Measurements from ENCODE around the gene ZNF608.

ZNF608 gene

GRCh38 chr5:124738681-124739633 lies 7.5 kb downstream of the ZNF608 start:
- in situ Hi-C loops (cut with MboI; ENCODE audit: low sequenced_read_pairs): no loop called here

GRCh38 chr5:124737651-124738050 lies 8.8 kb downstream of the ZNF608 start:
- in situ Hi-C loops (cut with MboI; ENCODE audit: low sequenced_read_pairs): no loop called here

GRCh38 chr5:124736805-124737188 lies 9.6 kb downstream of the ZNF608 start:
- in situ Hi-C loops (cut with MboI; ENCODE audit: low sequenced_read_pairs): no loop called here

- in situ Hi-C loops (cut with MboI; ENCODE audit: low sequenced_read_pairs): no loop called here
These were observed 10.2 kb downstream of the ZNF608 start for GRCh38 chr5:124736082-124736804.

- in situ Hi-C loops (cut with MboI; ENCODE audit: low sequenced_read_pairs): no loop called here
These were observed 11.1 kb downstream of the ZNF608 start for GRCh38 chr5:124735169-124735858.

DNA sequence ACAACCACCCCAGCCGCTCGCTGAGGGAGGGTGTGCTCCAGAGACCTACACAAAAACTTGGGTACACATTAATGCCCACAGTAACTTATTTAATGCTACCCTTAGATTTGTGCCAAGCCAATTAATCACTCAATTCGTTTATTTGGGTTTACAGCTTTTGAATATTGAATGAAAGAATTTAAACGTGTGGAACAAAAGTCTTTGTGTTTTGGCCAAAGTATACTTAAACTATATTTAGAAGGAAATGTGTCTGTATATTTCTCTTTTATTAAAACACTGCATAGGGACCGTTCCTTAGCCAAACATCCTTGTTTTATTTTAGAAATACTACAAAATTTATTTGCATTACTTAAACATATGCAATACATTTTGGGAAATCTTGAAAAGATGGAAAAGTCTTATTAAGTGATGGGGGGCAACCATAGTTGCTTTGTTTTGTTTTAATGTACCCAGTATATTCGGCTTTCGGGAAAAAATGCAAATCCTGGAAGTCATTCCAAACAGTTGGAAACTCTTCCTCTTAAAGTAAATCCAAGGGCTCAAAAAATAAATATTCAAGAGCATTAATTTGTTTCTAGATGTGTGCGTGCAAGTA lies 11.8 kb downstream of the ZNF608 start:
- in situ Hi-C loops (cut with MboI; ENCODE audit: low sequenced_read_pairs): no loop called here

GRCh38 chr5:124733329-124733650 lies 13.1 kb downstream of the ZNF608 start:
- in situ Hi-C loops (cut with MboI; ENCODE audit: low sequenced_read_pairs): no loop called here

DNA sequence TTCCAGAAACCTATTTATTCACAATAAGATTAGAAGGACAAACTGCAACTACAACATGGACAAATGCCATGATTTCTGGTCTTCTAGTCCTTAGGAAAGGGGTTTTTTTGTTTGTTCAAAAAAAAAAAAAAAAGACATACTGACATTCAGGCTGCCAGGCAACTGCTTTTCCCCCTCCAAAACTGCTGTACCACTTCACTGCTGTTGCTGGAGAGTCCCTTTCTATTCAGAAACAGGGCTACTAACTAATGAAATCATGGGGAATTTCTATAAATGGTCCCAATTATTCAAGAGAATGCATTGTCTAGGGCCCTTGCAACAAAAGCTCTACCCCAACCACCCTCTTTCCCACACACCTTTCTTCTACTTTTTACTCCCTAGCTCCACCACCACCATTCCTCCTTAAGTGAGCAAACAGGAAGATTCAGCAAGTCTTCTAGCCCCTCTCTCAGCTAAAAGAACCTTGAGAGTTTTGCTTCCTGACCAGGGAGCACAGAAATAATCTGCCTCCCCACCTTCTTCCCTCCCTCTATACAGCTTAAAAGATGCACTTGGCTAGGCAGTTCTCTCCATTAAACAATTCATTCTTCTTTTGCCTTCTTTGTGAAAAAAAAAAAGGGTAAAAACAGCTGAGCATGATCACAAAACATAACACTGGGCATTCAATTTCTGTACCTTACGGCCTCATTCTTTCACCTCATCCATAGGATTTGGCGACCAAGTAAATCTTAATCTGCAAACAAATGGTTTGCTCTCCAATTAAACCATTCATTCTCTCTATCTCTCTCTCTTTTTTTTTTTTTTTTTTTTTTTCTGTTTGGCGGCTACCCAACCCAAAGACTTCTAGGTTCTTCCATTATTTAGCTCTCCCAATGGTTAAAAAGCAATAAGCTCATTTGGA lies 13.8 kb downstream of the ZNF608 start:
- in situ Hi-C loops (cut with MboI; ENCODE audit: low sequenced_read_pairs): no loop called here

DNA sequence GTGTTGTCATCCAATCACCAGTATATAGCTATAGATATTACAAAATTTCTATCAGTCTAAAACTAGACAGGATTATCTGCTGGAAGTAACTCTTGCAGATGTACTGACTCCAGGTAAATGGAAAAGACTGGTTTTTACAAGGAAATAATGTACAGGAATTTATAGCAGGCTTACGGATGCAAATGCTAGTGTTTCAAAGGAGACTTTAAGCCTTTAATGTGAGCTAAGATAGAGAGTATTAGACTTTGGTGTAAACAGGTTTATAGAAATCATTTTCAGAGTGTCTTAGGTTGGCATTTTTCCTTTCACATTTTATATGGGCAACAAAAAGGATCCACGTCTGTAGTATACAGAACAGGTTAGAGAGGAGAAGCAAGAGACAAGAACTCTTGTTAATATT lies 16.1 kb downstream of the ZNF608 start:
- in situ Hi-C loops (cut with MboI; ENCODE audit: low sequenced_read_pairs): no loop called here

- in situ Hi-C loops (cut with MboI; ENCODE audit: low sequenced_read_pairs): no loop called here
These were observed 16.6 kb downstream of the ZNF608 start for GRCh38 chr5:124729720-124730359.

DNA sequence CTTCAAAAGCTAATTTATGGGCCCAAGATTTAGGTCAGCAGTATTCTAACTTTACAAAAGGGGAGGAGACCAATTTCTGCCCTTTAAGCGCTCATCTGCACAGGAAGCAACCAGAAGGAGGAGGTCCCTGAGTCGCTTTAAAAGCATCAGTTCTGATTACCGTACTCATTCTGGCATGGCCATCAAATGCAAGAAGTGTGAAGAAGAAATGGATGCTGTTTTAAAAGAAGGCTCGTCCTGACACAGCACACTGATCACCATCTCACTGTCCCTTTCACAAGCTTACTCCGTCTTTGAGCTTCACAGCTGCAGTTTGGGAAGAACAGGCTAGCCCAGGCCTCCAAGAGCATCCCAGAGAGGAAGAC lies 17.5 kb downstream of the ZNF608 start:
- in situ Hi-C loops (cut with MboI; ENCODE audit: low sequenced_read_pairs): no loop called here

GRCh38 chr5:124728331-124728967 lies 18.0 kb downstream of the ZNF608 start:
- in situ Hi-C loops (cut with MboI; ENCODE audit: low sequenced_read_pairs): no loop called here

GRCh38 chr5:124726631-124727362 lies 19.6 kb downstream of the ZNF608 start:
- in situ Hi-C loops (cut with MboI; ENCODE audit: low sequenced_read_pairs): no loop called here

DNA sequence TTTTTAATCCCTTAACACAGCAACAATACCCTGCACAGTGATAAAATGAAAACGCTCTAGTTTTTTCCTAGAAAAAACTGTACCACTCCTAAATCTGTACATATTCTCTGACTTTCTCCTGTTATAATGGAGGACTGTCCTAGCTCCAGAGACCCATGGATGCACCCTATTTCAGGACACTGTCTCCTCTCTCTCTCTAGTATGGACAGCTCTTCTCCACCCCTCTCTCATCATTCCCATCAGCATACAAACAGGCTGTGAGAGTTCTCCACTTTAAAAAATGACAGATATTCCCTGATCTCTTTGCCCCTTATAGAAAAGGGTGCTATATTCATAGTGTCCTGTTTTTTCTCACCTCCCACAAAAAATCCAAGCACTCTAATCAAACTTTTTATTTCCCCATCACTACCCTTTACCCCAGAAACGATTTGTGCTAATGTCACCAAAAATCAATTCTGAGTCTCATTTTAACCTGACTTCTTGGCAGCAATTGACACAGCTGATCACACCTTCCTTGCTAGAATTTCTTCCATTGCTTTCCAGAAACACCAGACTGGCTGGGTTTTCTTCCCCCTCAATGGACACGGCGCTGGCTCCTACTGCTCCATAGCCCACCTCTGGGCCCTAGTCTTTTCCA lies 20.7 kb downstream of the ZNF608 start:
- in situ Hi-C loops (cut with MboI; ENCODE audit: low sequenced_read_pairs): no loop called here

- in situ Hi-C loops (cut with MboI; ENCODE audit: low sequenced_read_pairs): no loop called here
These were observed 21.4 kb downstream of the ZNF608 start for GRCh38 chr5:124725040-124725434.

DNA sequence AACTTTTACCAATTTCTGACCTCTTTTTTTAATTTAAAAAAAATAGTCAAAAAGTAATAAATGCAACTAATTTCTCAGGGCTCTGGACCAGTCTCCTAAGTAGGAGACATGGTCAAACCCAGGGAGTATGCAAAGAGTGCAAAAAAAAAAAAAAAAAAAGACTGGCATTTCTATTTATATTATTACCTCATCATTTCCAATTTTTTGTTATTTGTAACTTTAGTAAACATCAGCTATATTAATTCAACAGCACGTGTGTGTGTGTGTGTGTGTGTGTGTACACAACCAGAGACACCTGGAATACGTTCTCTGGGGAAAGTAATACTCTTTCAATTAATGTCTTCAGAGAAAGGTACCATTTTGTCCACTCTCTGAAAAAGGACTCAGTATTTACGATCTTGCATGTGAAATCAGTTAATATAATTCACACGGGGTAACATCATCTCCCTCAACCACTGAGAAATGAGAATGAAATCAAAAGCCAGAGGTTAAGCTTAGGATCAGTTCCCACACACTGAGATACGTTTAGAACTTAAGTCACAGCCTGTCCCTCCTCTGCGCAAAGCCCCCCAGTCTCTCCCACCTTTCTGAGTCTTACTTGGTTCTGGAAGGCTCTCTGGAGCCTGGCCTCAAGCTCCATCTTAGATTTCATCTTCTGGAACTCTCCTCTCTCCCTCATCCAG lies 21.9 kb downstream of the ZNF608 start:
- in situ Hi-C loops (cut with MboI; ENCODE audit: low sequenced_read_pairs): no loop called here

DNA sequence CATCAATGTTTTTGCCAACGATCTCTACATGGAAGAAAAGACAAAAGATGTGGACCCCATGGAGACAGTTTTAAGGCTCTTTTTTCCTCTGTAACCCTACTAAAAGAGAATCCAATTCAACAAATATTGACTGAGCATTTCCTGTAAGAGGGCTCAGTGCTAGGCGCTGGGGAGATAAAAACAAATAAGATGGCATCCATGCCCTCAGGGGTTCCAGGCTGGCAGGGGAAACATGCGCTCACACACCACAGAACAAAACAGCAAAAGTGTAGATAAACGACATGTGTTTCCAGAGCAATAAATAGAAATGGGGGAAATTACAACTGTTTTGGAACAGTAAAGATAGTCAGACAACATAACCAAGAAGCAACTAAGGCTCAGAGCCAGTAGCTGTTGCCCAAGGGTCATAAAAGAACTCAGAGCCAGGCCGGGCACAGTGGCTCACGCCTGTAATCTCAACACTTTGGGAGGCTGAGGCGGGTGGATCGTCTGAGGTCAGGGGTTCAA lies 25.2 kb downstream of the ZNF608 start:
- in situ Hi-C loops (cut with MboI; ENCODE audit: low sequenced_read_pairs): no loop called here
